ENCODE measurements around the gene MICAL3. TPM values are rescaled to one million over a fixed set of nuclear protein-coding genes. Genes with fewer than 3 reads are reported as not detected.
A peak's percentile ranks its signal among the peaks of the same experiment; 100 is the strongest.

MICAL3 gene
- total and polyA plus RNA-seq, 2 donors from 2014 or later: 5.0 to 99.4 TPM

- H3K27me3 ChIP-seq (ENCODE audit: control insufficient read depth, insufficient read depth, low read length): no peaks in the 10 kb centered on the region
- H3K36me3 ChIP-seq (ENCODE audit: control insufficient read depth in 2 of 3, insufficient read depth in 3 of 3, low read length in 3 of 3): no peaks in the 10 kb centered on the region
- no peak for DNase-seq
- no peak overlapping the region for H3K9ac ChIP-seq (ENCODE audit: low read length in 3 of 3)
- H3K4me3 ChIP-seq (ENCODE audit: low read length in 3 of 3): no peak overlapping the region
- intact Hi-C loops (cut with DNase I): no loop called here
- no peak overlapping the region for H3K27ac ChIP-seq (ENCODE audit: low read depth in 2 of 2, low read length in 2 of 2)
- peaks cover 0 to 10% (median 0%) of the 10 kb centered on the region in 3 donors for H3K4me1 ChIP-seq (ENCODE audit: control insufficient read depth in 2 of 3, insufficient read depth in 2 of 3, low read depth in 1 of 3, low read length in 3 of 3)
- FAIRE-seq: no peak
- TF ChIP-seq, protein P1, sequence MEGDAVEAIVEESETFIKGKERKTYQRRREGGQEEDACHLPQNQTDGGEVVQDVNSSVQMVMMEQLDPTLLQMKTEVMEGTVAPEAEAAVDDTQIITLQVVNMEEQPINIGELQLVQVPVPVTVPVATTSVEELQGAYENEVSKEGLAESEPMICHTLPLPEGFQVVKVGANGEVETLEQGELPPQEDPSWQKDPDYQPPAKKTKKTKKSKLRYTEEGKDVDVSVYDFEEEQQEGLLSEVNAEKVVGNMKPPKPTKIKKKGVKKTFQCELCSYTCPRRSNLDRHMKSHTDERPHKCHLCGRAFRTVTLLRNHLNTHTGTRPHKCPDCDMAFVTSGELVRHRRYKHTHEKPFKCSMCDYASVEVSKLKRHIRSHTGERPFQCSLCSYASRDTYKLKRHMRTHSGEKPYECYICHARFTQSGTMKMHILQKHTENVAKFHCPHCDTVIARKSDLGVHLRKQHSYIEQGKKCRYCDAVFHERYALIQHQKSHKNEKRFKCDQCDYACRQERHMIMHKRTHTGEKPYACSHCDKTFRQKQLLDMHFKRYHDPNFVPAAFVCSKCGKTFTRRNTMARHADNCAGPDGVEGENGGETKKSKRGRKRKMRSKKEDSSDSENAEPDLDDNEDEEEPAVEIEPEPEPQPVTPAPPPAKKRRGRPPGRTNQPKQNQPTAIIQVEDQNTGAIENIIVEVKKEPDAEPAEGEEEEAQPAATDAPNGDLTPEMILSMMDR (IDR thresholded peaks at IDR 0.05; ENCODE audit: borderline replicate concordance, extremely low read depth, insufficient read depth): no peak
- H3K9me3 ChIP-seq (ENCODE audit: control insufficient read depth in 2 of 3, insufficient read depth in 1 of 3, low read length in 3 of 3): no peaks in the 10 kb centered on the region
These were observed 34.7 kb upstream of the MICAL3 start for GRCh38 chr22:18059094-18059417.

- H3K27ac ChIP-seq (ENCODE audit: low read depth in 2 of 2, low read length in 2 of 2): no peak overlapping the region
- no peak overlapping the region for H3K9ac ChIP-seq (ENCODE audit: low read length in 3 of 3)
- TF ChIP-seq, protein P1 (IDR thresholded peaks at IDR 0.05; ENCODE audit: borderline replicate concordance, extremely low read depth, insufficient read depth): no peak
- FAIRE-seq (no peak), DNase-seq (no peak)
- intact Hi-C loops (cut with DNase I): no loop called here
- H3K4me3 ChIP-seq (ENCODE audit: low read length in 3 of 3): no peak overlapping the region
- H3K4me1 ChIP-seq (ENCODE audit: control insufficient read depth in 2 of 3, insufficient read depth in 2 of 3, low read depth in 1 of 3, low read length in 3 of 3): peaks cover 0 to 10% (median 0%) of the 10 kb centered on the region in 3 donors
- H3K36me3 ChIP-seq (ENCODE audit: control insufficient read depth in 2 of 3, insufficient read depth in 3 of 3, low read length in 3 of 3): no peaks in the 10 kb centered on the region
- no peaks in the 10 kb centered on the region for H3K9me3 ChIP-seq (ENCODE audit: control insufficient read depth in 2 of 3, insufficient read depth in 1 of 3, low read length in 3 of 3)
- no peaks in the 10 kb centered on the region for H3K27me3 ChIP-seq (ENCODE audit: control insufficient read depth, insufficient read depth, low read length)
These were observed 34.2 kb upstream of the MICAL3 start for GRCh38 chr22:18058371-18059093.

DNA sequence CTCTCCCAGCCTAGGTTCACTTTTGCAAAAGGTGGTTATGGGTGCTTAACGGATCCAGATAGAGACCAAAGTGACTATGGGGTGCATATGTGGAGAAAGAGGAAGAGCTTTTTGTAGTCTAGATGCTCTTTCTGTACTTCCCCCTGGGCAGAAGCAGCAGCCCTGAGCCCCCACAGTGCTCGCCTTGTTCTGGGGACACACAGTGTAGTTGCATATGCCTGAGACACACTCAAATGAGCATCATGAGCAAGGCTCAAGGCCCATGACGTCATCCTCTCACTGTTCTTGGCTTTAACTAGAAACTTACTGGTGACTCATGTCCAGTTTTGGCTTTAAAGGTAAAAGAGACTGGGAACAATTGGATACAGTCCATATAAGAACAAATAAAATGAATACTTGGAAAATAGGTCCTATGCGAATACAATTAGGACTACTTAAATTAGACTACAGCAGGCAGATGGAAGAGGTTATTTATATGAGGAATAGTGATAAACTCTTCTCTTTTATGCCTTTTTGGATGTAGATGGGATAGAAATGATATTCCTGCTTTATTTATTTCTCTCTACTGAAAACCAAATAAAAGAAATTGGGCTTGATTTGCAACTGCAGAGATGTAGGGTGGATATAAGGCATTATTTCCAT, 33.3 kb upstream of the MICAL3 start:
- H3K4me1 ChIP-seq (ENCODE audit: control insufficient read depth in 2 of 3, insufficient read depth in 2 of 3, low read depth in 1 of 3, low read length in 3 of 3): peaks cover 0 to 10% (median 0%) of the 10 kb centered on the region in 3 donors
- H3K9ac ChIP-seq (ENCODE audit: low read length in 3 of 3): no peak overlapping the region
- TF ChIP-seq, protein P1 (IDR thresholded peaks at IDR 0.05; ENCODE audit: borderline replicate concordance, extremely low read depth, insufficient read depth): no peak
- H3K9me3 ChIP-seq (ENCODE audit: control insufficient read depth in 2 of 3, insufficient read depth in 1 of 3, low read length in 3 of 3): no peaks in the 10 kb centered on the region
- DNase-seq (peak in 1 of 5 donors; percentile 23), FAIRE-seq (no peak)
- H3K27me3 ChIP-seq (ENCODE audit: control insufficient read depth, insufficient read depth, low read length): no peaks in the 10 kb centered on the region
- no peak overlapping the region for H3K4me3 ChIP-seq (ENCODE audit: low read length in 3 of 3)
- peak overlapping the region in 1 of 2 donors; percentile 43 for H3K27ac ChIP-seq (ENCODE audit: low read depth in 2 of 2, low read length in 2 of 2)
- no peaks in the 10 kb centered on the region for H3K36me3 ChIP-seq (ENCODE audit: control insufficient read depth in 2 of 3, insufficient read depth in 3 of 3, low read length in 3 of 3)
- intact Hi-C loops (cut with DNase I): no loop called here
